GM19239 (cell line): ENCODE measurements around the gene KRTAP13-1.

ENCODE experiments used
- DNase-seq: peaks from one replicate; pipeline ENCODE4 v3.0.0; 2011; ENCODE audit warnings: low spot score; ENCODE audit not compliant: insufficient read length
- FAIRE-seq: peaks from 2 replicates; lab custom pipeline; 2011; peaks lifted over from hg19 to GRCh38; lab: Jason Lieb, UNC

Gene KRTAP13-1

GRCh38 chr21:30395731-30396130 is at the start of gene KRTAP13-1:
Gene KRTAP13-1, plus strand, starts transcription at chr21:30396031. Its CDS starts 56 bp downstream, at chr21:30396087.
- FAIRE-seq (no peak), DNase-seq (no peak)

- FAIRE-seq (no peak), DNase-seq (no peak)
These were observed 47.3 kb upstream of the KRTAP13-1 start, which contains the start of gene KRTAP23-1 for GRCh38 chr21:30348506-30348905. Gene KRTAP23-1, minus strand, starts transcription at chr21:30348606. Its CDS starts 0 bp downstream, at chr21:30348606.

- DNase-seq (no peak), FAIRE-seq (no peak)
These were observed 46.3 kb upstream of the KRTAP13-1 start for GRCh38 chr21:30349572-30349971.

- no peak for FAIRE-seq
- no peak for DNase-seq
These were observed 44.3 kb upstream of the KRTAP13-1 start for GRCh38 chr21:30351534-30351933.

GRCh38 chr21:30354308-30355005 is 41.4 kb upstream of the KRTAP13-1 start:
- DNase-seq (no peak), FAIRE-seq (no peak)

- no peak for FAIRE-seq
- no peak for DNase-seq
These were observed 39.9 kb upstream of the KRTAP13-1 start for GRCh38 chr21:30355906-30356305.

- DNase-seq (no peak), FAIRE-seq (no peak)
These were observed 23.6 kb upstream of the KRTAP13-1 start, which contains the start of gene KRTAP13-2 for GRCh38 chr21:30372139-30372770. Gene KRTAP13-2, minus strand, starts transcription at chr21:30372271. Its CDS starts 58 bp downstream, at chr21:30372213.

- DNase-seq, result no peak
- FAIRE-seq, result no peak
These were observed 13.6 kb upstream of the KRTAP13-1 start for GRCh38 chr21:30382201-30382600.

GRCh38 chr21:30391492-30392025 is 4.3 kb upstream of the KRTAP13-1 start:
- DNase-seq, result no peak
- no peak for FAIRE-seq

GRCh38 chr21:30408782-30409494 is 13.1 kb downstream of the KRTAP13-1 start:
- FAIRE-seq, result no peak
- no peak for DNase-seq

GRCh38 chr21:30415993-30416392 is 20.2 kb downstream of the KRTAP13-1 start:
- FAIRE-seq, result no peak
- no peak for DNase-seq

GRCh38 chr21:30425826-30426225 is 30.0 kb downstream of the KRTAP13-1 start, which contains the start of gene KRTAP13-3:
Gene KRTAP13-3, minus strand, starts transcription at chr21:30425926. Its CDS starts 14 bp downstream, at chr21:30425912.
- FAIRE-seq, result no peak

GRCh38 chr21:30426731-30427130 is 30.9 kb downstream of the KRTAP13-1 start:
- FAIRE-seq (no peak), DNase-seq (no peak)

More at GRCh38 chr21:30425826-30426225, 30.0 kb downstream of the KRTAP13-1 start, which contains the start of gene KRTAP13-3:
- no peak for DNase-seq

- DNase-seq, result no peak
- FAIRE-seq, result no peak
These were observed 34.4 kb downstream of the KRTAP13-1 start, which contains the start of gene KRTAP13-4 for GRCh38 chr21:30430170-30430655. Gene KRTAP13-4, plus strand, starts transcription at chr21:30430220. Its CDS starts 56 bp downstream, at chr21:30430276.

GRCh38 chr21:30434033-30434631 is 38.3 kb downstream of the KRTAP13-1 start:
- no peak for FAIRE-seq

GRCh38 chr21:30437010-30437565 is 41.3 kb downstream of the KRTAP13-1 start:
- FAIRE-seq, result no peak

More at GRCh38 chr21:30434033-30434631, 38.3 kb downstream of the KRTAP13-1 start:
- no peak for DNase-seq

GRCh38 chr21:30439975-30440374 is 44.1 kb downstream of the KRTAP13-1 start, which contains the start of gene KRTAP15-1:
Gene KRTAP15-1, plus strand, starts transcription at chr21:30440275. Its CDS starts 53 bp downstream, at chr21:30440328.
- FAIRE-seq (no peak), DNase-seq (no peak)

More at GRCh38 chr21:30437010-30437565, 41.3 kb downstream of the KRTAP13-1 start:
- no peak for DNase-seq

GRCh38 chr21:30443226-30443625 is 47.4 kb downstream of the KRTAP13-1 start:
- FAIRE-seq, result no peak
- no peak for DNase-seq

GRCh38 chr21:30444204-30444603 is 48.4 kb downstream of the KRTAP13-1 start:
- FAIRE-seq (no peak), DNase-seq (no peak)
